Trophoblast cell (in vitro differentiated cells and primary cell): Measurements from ENCODE around the gene NFYC.

Experiments
- DNase-seq, 2 donors: peaks; one replicate each; pipeline ENCODE4 v3.0.0-alpha.2; 2016
- H2AFZ ChIP-seq: 2 replicates; pipeline ENCODE4 v1.6.1; 2013; ENCODE audit warnings: low read length, moderate library complexity, mild to moderate bottlenecking; ENCODE audit not compliant: insufficient read depth, poor library complexity
- H2AK5ac ChIP-seq: 2 replicates; pipeline ENCODE4 v1.6.1; 2013; ENCODE audit warnings: mild to moderate bottlenecking, low read length
- H2BK120ac ChIP-seq: 2 replicates; pipeline ENCODE4 v1.6.1; 2013; ENCODE audit warnings: low read length, mild to moderate bottlenecking, moderate library complexity; ENCODE audit not compliant: insufficient read depth, poor library complexity
- H2BK12ac ChIP-seq: 2 replicates; pipeline ENCODE4 v1.6.1; 2013; ENCODE audit warnings: mild to moderate bottlenecking, low read length, moderate library complexity
- H2BK5ac ChIP-seq: 2 replicates; pipeline ENCODE4 v1.6.1; 2013; ENCODE audit warnings: low read length, low read depth, moderate library complexity, mild to moderate bottlenecking; ENCODE audit not compliant: poor library complexity
- H3K14ac ChIP-seq: 2 replicates; pipeline ENCODE4 v1.6.1; 2013; ENCODE audit warnings: mild to moderate bottlenecking, low read length
- H3K18ac ChIP-seq: 2 replicates; pipeline ENCODE4 v1.6.1; 2013; ENCODE audit warnings: mild to moderate bottlenecking, low read length
- H3K23ac ChIP-seq: 2 replicates; pipeline ENCODE4 v1.6.1; 2013; ENCODE audit warnings: low read length
- H3K27ac ChIP-seq: 2 replicates; pipeline ENCODE4 v1.5.1; 2013; ENCODE audit warnings: low read depth, mild to moderate bottlenecking, inconsistent platforms, low read length, moderate library complexity
- H3K27me3 ChIP-seq: 2 replicates; pipeline ENCODE4 v1.6.1; 2013; ENCODE audit warnings: inconsistent platforms, mild to moderate bottlenecking, low read length, moderate library complexity; ENCODE audit not compliant: insufficient read depth
- H3K36me3 ChIP-seq, 2 experiments: 1 replicate in 1 of 2; 2 replicates in 1 of 2; pipeline ENCODE4 v1.6.1; 2013; ENCODE audit warnings: low read length in 2 of 2, mild to moderate bottlenecking in 2 of 2, moderate library complexity in 1 of 2; ENCODE audit not compliant: insufficient read depth in 2 of 2, control insufficient read depth in 1 of 2
- H3K4ac ChIP-seq: 2 replicates; pipeline ENCODE4 v1.6.1; 2013; ENCODE audit warnings: low read depth, mild to moderate bottlenecking, low read length, moderate library complexity
- H3K4me1 ChIP-seq, 2 experiments: 1 replicate in 1 of 2; 2 replicates in 1 of 2; pipeline ENCODE4 v1.6.1; 2013; ENCODE audit warnings: low read length in 2 of 2, mild to moderate bottlenecking in 2 of 2, moderate library complexity in 1 of 2; ENCODE audit not compliant: insufficient read depth in 2 of 2, control insufficient read depth in 1 of 2
- H3K4me2 ChIP-seq: 2 replicates; pipeline ENCODE4 v1.6.1; 2013; ENCODE audit warnings: inconsistent platforms, mild to moderate bottlenecking, low read length, moderate library complexity
- H3K4me3 ChIP-seq: 2 replicates; pipeline ENCODE4 v1.5.1; 2013; ENCODE audit warnings: mild to moderate bottlenecking, low read depth, low read length, inconsistent platforms
- H3K79me1 ChIP-seq: one replicate; pipeline ENCODE4 v1.6.1; 2013; ENCODE audit warnings: low read length
- H3K79me2 ChIP-seq: 2 replicates; pipeline ENCODE4 v1.6.1; 2013; ENCODE audit warnings: low read length, mild to moderate bottlenecking; ENCODE audit not compliant: control insufficient read depth, insufficient read depth, poor library complexity
- H3K9ac ChIP-seq: 2 replicates; pipeline ENCODE4 v1.6.1; 2013; ENCODE audit warnings: mild to moderate bottlenecking, low read length
- H3K9me3 ChIP-seq: 2 replicates; pipeline ENCODE4 v1.6.1; 2013; ENCODE audit warnings: low read depth, mild to moderate bottlenecking, control low read depth, inconsistent platforms, low read length; ENCODE audit not compliant: insufficient read depth
- H4K12ac ChIP-seq: 2 replicates; pipeline ENCODE4 v1.6.1; 2013; ENCODE audit warnings: low read depth, mild to moderate bottlenecking, low read length, moderate library complexity
- H4K8ac ChIP-seq: 2 replicates; pipeline ENCODE4 v1.6.1; 2013; ENCODE audit warnings: low read depth, mild to moderate bottlenecking, low read length, moderate library complexity
- H4K91ac ChIP-seq: one replicate; pipeline ENCODE4 v1.6.1; 2013; ENCODE audit warnings: low read depth, mild to moderate bottlenecking, low read length, moderate library complexity
- WGBS: extraction: QIAGEN DNeasy Blood & Tissue Kit; methylation state at CpG from one replicate; pipeline ENCODE4 v1.1.7; 2013; ENCODE audit warnings: missing lambda C conversion rate; ENCODE audit not compliant: insufficient read length, insufficient coverage; ENCODE audit errors: extremely low coverage; 5-methylcytosine and 5-hydroxymethylcytosine counted together

NFYC gene

DNA sequence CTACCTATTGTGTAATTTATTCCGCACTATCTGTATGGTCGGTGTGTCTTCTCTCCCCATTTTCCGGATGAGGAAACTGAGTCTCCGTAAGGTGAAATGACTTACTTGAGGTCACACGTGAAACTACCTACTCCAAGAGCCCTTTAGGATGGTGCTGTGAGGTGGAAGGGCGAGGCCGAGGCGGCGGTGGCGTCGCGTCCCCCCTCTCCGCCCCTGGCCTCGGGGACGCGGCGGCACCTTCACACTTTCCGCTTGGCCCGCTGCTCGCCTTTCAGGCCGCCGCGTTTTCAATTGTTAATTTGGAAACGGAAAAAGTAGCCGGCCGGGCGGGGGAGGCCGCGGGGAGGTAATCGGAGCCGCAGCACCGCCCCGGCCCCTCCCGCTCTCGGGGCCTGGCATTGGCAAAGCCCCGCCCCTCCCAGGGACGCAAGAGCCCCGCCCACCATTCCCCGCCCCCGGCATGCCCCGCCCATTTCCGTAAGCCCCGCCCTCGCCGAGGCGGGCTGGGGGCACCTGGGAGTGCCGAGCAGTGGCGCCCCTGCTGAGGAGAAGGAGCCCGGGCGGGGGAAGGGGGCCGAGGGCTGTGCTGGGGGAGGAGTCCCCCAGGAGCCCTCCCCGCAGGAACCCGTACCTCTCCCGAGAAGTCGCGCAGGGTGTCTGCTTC is 110.7 kb downstream of the NFYC start:
- no peak overlapping the region for H2BK12ac ChIP-seq
- no peaks in the 10 kb centered on the region for H3K27me3 ChIP-seq
- no CpG with 5 or more reads among the region's 56 CpGs for WGBS
- no peak overlapping the region for H3K4me3 ChIP-seq
- DNase-seq: peak; percentile 53 to 65
- no peak overlapping the region for H4K12ac ChIP-seq
- no peaks in the 10 kb centered on the region for H3K79me2 ChIP-seq
- H3K18ac ChIP-seq: no peak overlapping the region
- H3K36me3 ChIP-seq: no peaks in the 10 kb centered on the region
- no peak overlapping the region for H3K4ac ChIP-seq
- no peak overlapping the region for H3K27ac ChIP-seq
- no peaks in the 10 kb centered on the region for H3K9me3 ChIP-seq
- H2BK5ac ChIP-seq: no peak overlapping the region
- H3K79me1 ChIP-seq: no peaks in the 10 kb centered on the region
- H3K14ac ChIP-seq: no peak overlapping the region
- no peak overlapping the region for H4K8ac ChIP-seq
- no peak overlapping the region for H2BK120ac ChIP-seq
- no peak overlapping the region for H3K9ac ChIP-seq
- H3K4me1 ChIP-seq: peaks cover 0 to 7% of the 10 kb centered on the region in 2 experiments
- H2AFZ ChIP-seq: no peak overlapping the region
- H4K91ac ChIP-seq: no peak overlapping the region
- H3K23ac ChIP-seq: no peak overlapping the region
- H2AK5ac ChIP-seq: no peak overlapping the region
- H3K4me2 ChIP-seq: peak overlapping the region; percentile 66

DNA sequence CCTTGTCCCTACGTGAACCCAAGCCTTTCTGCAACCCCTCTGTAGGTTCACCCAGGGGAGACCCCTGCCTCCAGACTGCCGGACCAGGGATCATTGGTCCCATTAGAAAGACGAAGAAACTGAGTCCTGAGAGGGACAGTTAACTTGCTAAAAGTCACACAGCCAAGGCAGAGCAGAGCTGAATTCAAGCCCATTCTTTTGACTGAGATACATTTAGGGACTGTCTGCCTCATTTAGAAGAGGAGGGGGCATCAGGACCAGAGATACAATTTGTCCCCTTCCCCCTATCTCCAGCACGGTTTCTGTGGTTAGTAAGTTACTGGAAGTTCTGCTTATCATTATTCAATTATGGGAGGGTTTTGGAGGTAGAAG is 111.2 kb downstream of the NFYC start:
- Histone ChIP-seq H3K4me3 (no peak overlapping the region), H3K4me1 (peaks cover 0 to 8% of the 10 kb centered on the region in 2 experiments), H2AFZ (no peak overlapping the region), H2BK12ac (no peak overlapping the region), H4K12ac (no peak overlapping the region), H3K18ac (no peak overlapping the region), H3K36me3 (no peaks in the 10 kb centered on the region), H4K91ac (no peak overlapping the region), H3K14ac (no peak overlapping the region), H2BK5ac (no peak overlapping the region), H3K79me2 (no peaks in the 10 kb centered on the region), H4K8ac (no peak overlapping the region), H2AK5ac (no peak overlapping the region), H3K23ac (no peak overlapping the region), H3K9ac (no peak overlapping the region), H3K27me3 (no peaks in the 10 kb centered on the region), H3K4me2 (no peak overlapping the region), H3K4ac (no peak overlapping the region), H3K79me1 (no peaks in the 10 kb centered on the region), H2BK120ac (no peak overlapping the region), H3K9me3 (no peaks in the 10 kb centered on the region), H3K27ac (no peak overlapping the region)
- no peak for DNase-seq
- no CpG with 5 or more reads among the region's 4 CpGs for WGBS

DNA sequence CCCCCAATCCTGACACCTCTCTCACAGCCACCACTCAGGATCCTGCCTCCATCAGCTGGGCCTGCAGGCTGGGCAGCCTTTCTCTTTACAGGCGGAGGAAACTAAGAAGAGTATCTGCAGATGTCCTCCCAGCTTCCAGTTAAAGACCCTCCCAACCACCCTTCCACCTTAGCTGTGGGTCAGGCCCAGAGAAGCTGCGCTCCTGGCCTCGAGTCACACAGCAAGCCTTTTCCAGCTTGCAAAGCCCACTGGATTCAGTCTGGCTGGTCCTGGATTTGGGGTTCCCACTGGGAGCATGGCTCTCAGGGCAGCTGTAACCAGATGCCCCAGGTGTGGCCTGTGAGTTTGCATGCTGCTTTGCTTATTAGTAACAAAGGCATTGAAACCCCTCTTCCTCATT is 111.9 kb downstream of the NFYC start:
- no peak overlapping the region for H4K91ac ChIP-seq
- no peak overlapping the region for H2BK5ac ChIP-seq
- H3K23ac ChIP-seq: no peak overlapping the region
- no peak overlapping the region for H3K14ac ChIP-seq
- H3K79me2 ChIP-seq: no peaks in the 10 kb centered on the region
- no peak overlapping the region for H2AK5ac ChIP-seq
- H3K4me2 ChIP-seq: no peak overlapping the region
- H3K79me1 ChIP-seq: no peaks in the 10 kb centered on the region
- no peak overlapping the region for H2AFZ ChIP-seq
- no peak overlapping the region for H2BK120ac ChIP-seq
- H3K27me3 ChIP-seq: no peaks in the 10 kb centered on the region
- H3K4me1 ChIP-seq: peaks cover 0 to 8% of the 10 kb centered on the region in 2 experiments
- no peaks in the 10 kb centered on the region for H3K36me3 ChIP-seq
- H3K18ac ChIP-seq: no peak overlapping the region
- H3K27ac ChIP-seq: no peak overlapping the region
- no peak overlapping the region for H4K12ac ChIP-seq
- no peak overlapping the region for H3K4ac ChIP-seq
- no peak for DNase-seq
- no peak overlapping the region for H3K4me3 ChIP-seq
- H2BK12ac ChIP-seq: no peak overlapping the region
- no CpG with 5 or more reads among the region's 3 CpGs for WGBS
- H4K8ac ChIP-seq: no peak overlapping the region
- H3K9ac ChIP-seq: no peak overlapping the region
- no peaks in the 10 kb centered on the region for H3K9me3 ChIP-seq

DNA sequence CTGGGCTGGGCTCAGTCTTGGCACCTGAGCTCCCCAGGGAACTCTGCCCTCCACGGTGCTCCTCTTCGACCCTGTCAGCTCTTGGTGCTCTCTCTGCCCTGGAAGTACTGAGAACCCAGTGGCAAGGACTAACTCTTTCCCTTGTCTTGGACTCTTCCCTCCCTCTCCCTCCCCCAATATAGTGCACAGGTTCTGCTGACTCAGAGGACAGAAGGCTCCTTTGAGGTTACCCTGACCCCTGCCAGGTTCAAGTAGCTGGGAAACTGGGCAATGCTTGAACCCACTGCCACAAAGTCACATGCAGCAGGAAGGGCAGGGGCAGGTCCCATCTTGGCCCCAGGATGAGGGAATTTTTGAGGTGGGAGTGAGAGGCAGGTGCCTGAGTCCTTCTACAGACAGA is 112.4 kb downstream of the NFYC start:
- Histone ChIP-seq H3K27ac (no peak overlapping the region), H3K4me2 (no peak overlapping the region), H3K27me3 (no peaks in the 10 kb centered on the region), H2AFZ (no peak overlapping the region), H4K91ac (no peak overlapping the region), H3K23ac (no peak overlapping the region), H3K79me2 (no peaks in the 10 kb centered on the region), H3K9ac (no peak overlapping the region), H3K4me1 (peaks cover 0 to 8% of the 10 kb centered on the region in 2 experiments), H4K12ac (no peak overlapping the region), H3K4ac (no peak overlapping the region), H3K4me3 (no peak overlapping the region), H4K8ac (no peak overlapping the region), H3K18ac (no peak overlapping the region), H3K9me3 (no peaks in the 10 kb centered on the region), H2BK120ac (no peak overlapping the region), H3K36me3 (no peaks in the 10 kb centered on the region), H2AK5ac (no peak overlapping the region), H3K79me1 (no peaks in the 10 kb centered on the region), H2BK5ac (no peak overlapping the region), H3K14ac (no peak overlapping the region), H2BK12ac (no peak overlapping the region)
- no peak for DNase-seq
- no CpG with 5 or more reads among the region's 2 CpGs for WGBS
